GM12878 (cell line): Measurements from ENCODE around the gene PIEZO2. TPM values are rescaled to one million over a fixed set of nuclear protein-coding genes. Genes with fewer than 3 reads are reported as not detected.
A peak's percentile ranks its signal among the peaks of the same experiment; 100 is the strongest.

Experiments used
- ATAC-seq: fragments of 200-7000 bp; cut with Tn5 transposase; 3 replicates; pipeline ENCODE4 v1.9.1; 2020; ENCODE audit warnings: mild to moderate bottlenecking, moderate library complexity
- BruUV-seq: library from RNA; stranded (reverse); fragments of 400-500 nt; replicated peaks from 2 replicates; lab custom pipeline; 2021; lab: Mats Ljungman, UMichigan
- CTCF ChIA-PET: fragments of 300-600 bp; sonication (Branson Sonifier 250); formaldehyde crosslinking; extraction: SDS; loops from one replicate; lab custom pipeline; 2021; ENCODE audit warnings: inconsistent platforms; lab: Yijun Ruan, JAX
- POLR2A ChIA-PET: fragments of 350-600 bp; formaldehyde crosslinking; extraction: SDS; loops from one replicate; lab custom pipeline; 2021; ENCODE audit warnings: inconsistent platforms; lab: Charles Lee
- RAD21 ChIA-PET: fragments of 300-600 bp; sonication (Branson Sonifier 250); formaldehyde crosslinking; loops from one replicate; lab custom pipeline; 2023; ENCODE audit warnings: antibody characterized with exemption; ENCODE audit not compliant: unreplicated experiment; lab: Charles Lee
- SMC1A ChIA-PET: fragments of 300-600 bp; sonication (Branson Sonifier 250); formaldehyde crosslinking; loops from one replicate; lab custom pipeline; 2023; ENCODE audit not compliant: unreplicated experiment, uncharacterized antibody; lab: Charles Lee
- DNase-seq: peaks from one replicate; pipeline ENCODE4 v3.0.0-alpha.2; 2011; ENCODE audit warnings: low read depth, low spot score
- FAIRE-seq: peaks from 3 replicates; lab custom pipeline; 2011; peaks lifted over from hg19 to GRCh38; lab: Jason Lieb, UNC
- H2AFZ ChIP-seq: 2 replicates; pipeline ENCODE4 v1.6.0; 2011; ENCODE audit warnings: low read depth, low read length, control low read depth; ENCODE audit not compliant: control insufficient read depth
- H3K27ac ChIP-seq: 2 replicates; pipeline ENCODE4 v1.5.1; 2011; ENCODE audit warnings: control low read depth; ENCODE audit not compliant: control insufficient read depth, insufficient read depth
- H3K27me3 ChIP-seq, 2 experiments: replicated peaks in 1 of 2; 2 replicates each; pipeline versions ENCODE4 v1.6.0 to v1.6.1; 2011; ENCODE audit warnings: low read length in 1 of 2; ENCODE audit not compliant: control insufficient read depth in 2 of 2, insufficient read depth in 2 of 2
- H3K36me3 ChIP-seq, 2 experiments: 2 replicates each; pipeline ENCODE4 v1.5.1; 2011; ENCODE audit warnings: low read length in 1 of 2; ENCODE audit not compliant: control insufficient read depth in 2 of 2, insufficient read depth in 2 of 2
- H3K4me1 ChIP-seq: 2 replicates; pipeline ENCODE4 v1.6.1; 2011; ENCODE audit warnings: mild to moderate bottlenecking, low read length, moderate library complexity, mixed read lengths; ENCODE audit not compliant: control insufficient read depth, insufficient read depth
- H3K4me2 ChIP-seq: 2 replicates; pipeline ENCODE4 v1.6.0; 2011; ENCODE audit warnings: control low read depth; ENCODE audit not compliant: control insufficient read depth, insufficient read depth
- H3K4me3 ChIP-seq: fragments of 200-600 bp; sonication (generic); 2 replicates; pipeline ENCODE4 v1.5.1; 2016
- H3K79me2 ChIP-seq: 2 replicates; pipeline ENCODE4 v1.6.0; 2011; ENCODE audit warnings: low read length; ENCODE audit not compliant: control insufficient read depth, insufficient read depth
- H3K9ac ChIP-seq: 2 replicates; pipeline ENCODE4 v1.8.0; 2011; ENCODE audit warnings: low read length, control low read depth, mixed read lengths; ENCODE audit not compliant: control insufficient read depth, insufficient read depth
- H3K9me3 ChIP-seq: replicated peaks from 3 replicates; pipeline ENCODE4 v1.5.1; 2011; ENCODE audit warnings: mild to moderate bottlenecking, low read length; ENCODE audit not compliant: control insufficient read depth, insufficient read depth
- H4K20me1 ChIP-seq: 2 replicates; pipeline ENCODE4 v1.6.0; 2011; ENCODE audit not compliant: control insufficient read depth, insufficient read depth
- MLLT1 ChIP-seq: fragments of 450-650 bp; IDR thresholded peaks from 2 replicates; pipeline ENCODE4 v1.6.1; 2016; ENCODE audit warnings: mild to moderate bottlenecking
- POLR2A ChIP-seq: IDR thresholded peaks from 2 replicates; pipeline ENCODE4 v1.6.1; 2011; ENCODE audit warnings: low read depth, mild to moderate bottlenecking, low read length
- POLR2AphosphoS5 ChIP-seq: IDR thresholded peaks from 2 replicates; pipeline ENCODE4 v1.6.1; 2011; ENCODE audit warnings: mild to moderate bottlenecking, low read length, inconsistent platforms
- SMAD5 ChIP-seq: IDR thresholded peaks from 2 replicates; pipeline ENCODE4 v1.6.1; 2016; ENCODE audit warnings: antibody characterized with exemption, low read depth
- SMARCA5 ChIP-seq: fragments of 450-650 bp; IDR thresholded peaks from 2 replicates; pipeline ENCODE4 v1.6.1; 2017; ENCODE audit warnings: mild to moderate bottlenecking
- SPI1 ChIP-seq: IDR thresholded peaks from 2 replicates; pipeline ENCODE4 v1.6.1; 2011; ENCODE audit warnings: low read depth, mild to moderate bottlenecking, low read length, moderate library complexity, borderline replicate concordance; ENCODE audit not compliant: insufficient read depth
- SREBF2 ChIP-seq: IDR thresholded peaks from 2 replicates; pipeline ENCODE4 v1.6.1; 2012; ENCODE audit warnings: mild to moderate bottlenecking, low read length
- TAF1 ChIP-seq: IDR thresholded peaks from 2 replicates; pipeline ENCODE4 v1.6.1; 2011; ENCODE audit warnings: mild to moderate bottlenecking, low read depth, low read length, borderline replicate concordance
- WGBS: methylation state at CpG from one replicate; pipeline ENCODE4 v1.1.6; 2016; ENCODE audit warnings: low lambda C conversion rate; ENCODE audit not compliant: insufficient replicate concordance, insufficient coverage; ENCODE audit errors: missing lambda C conversion rate; 5-methylcytosine and 5-hydroxymethylcytosine counted together
- in situ Hi-C: fragments of 300-500 bp; cut with MboI; formaldehyde crosslinking; loops from 9 replicates; pipeline ENCODE4 v1.14.3; 2018; ENCODE audit warnings: mixed read lengths
- intact Hi-C: fragments of 100-400 bp; cut with micrococcal nuclease; formaldehyde crosslinking; loops from one replicate; pipeline ENCODE4 v1.14.2; 2022; ENCODE audit not compliant: unreplicated experiment
- polyA plus RNA-seq, 11 experiments: library from polyadenylated mRNA; depleted of rRNA in 4 of 11; unstranded in 6 of 11; stranded (reverse) in 5 of 11; fragments of >200 nt; fragmentation: Nextera tagmentation in 4 of 11; fragmentation: Illumina TruSeq in 1 of 11; extraction: Ambion mirVana in 4 of 11; extraction: Trizol in 1 of 11; gene quantifications; 1 replicate in 1 of 11; 2 replicates in 10 of 11; pipeline versions ENCODE4 v1.2.1 to v1.2.3, GENCODE V29; 2011 to 2016; ENCODE audit warnings: inconsistent platforms in 2 of 11, missing spikeins in 2 of 11, low read depth in 1 of 11
- total RNA-seq, 4 experiments: library from RNA; depleted of rRNA in 3 of 4; stranded (reverse); fragments of >200 nt in 3 of 4; fragmentation: Illumina TruSeq in 1 of 4; extraction: Trizol in 1 of 4; gene quantifications; 2 replicates each; pipeline versions ENCODE4 v1.2.1 to v1.2.3, GENCODE V29; 2013 to 2021

The PIEZO2 gene
- total and polyA plus RNA-seq, 10 of the 15 experiments (the other 5 are each of a cell fraction or from before 2014, with no cell fraction given): 6.7 to 42.3 (median 27.4) TPM

- peak overlapping the region; percentile 84 for H3K9ac ChIP-seq
- CTCF ChIA-PET: interaction anchor here (1.8 to 11.2 kb wide), 5 partner anchors 107 to 588 kb away, joined by 4 to 225 read pairs (median 25); no protein-coding TSS in a partner anchor
- no peaks in the 10 kb centered on the region for H3K27me3 ChIP-seq
- peak overlapping the region; percentile 88 for H3K27ac ChIP-seq
- peaks cover 17% of the 10 kb centered on the region for H3K4me1 ChIP-seq
- peak overlapping the region; percentile 95 for H3K4me3 ChIP-seq
- DNase-seq: no peak
- FAIRE-seq: no peak
- peaks cover 70% of the 10 kb centered on the region for H3K79me2 ChIP-seq
- TF ChIP-seq TAF1: 0 out of 2 replicates have a peak, but pooled peaks have one; percentile 23
- TF ChIP-seq SREBF2: no peak
- peak; percentile 49; the same call in 1 of the 2 replicates for TF ChIP-seq SMAD5
- peak; percentile 16; the same call in 1 of the 2 replicates for TF ChIP-seq SPI1
- TF ChIP-seq POLR2AphosphoS5: peak; percentile 72; the same call in 1 of the 2 replicates
- no peak for TF ChIP-seq SMARCA5
- TF ChIP-seq POLR2A: peak; percentile 73
- peak; percentile 41 for TF ChIP-seq MLLT1
- peak; percentile 12 for ATAC-seq
- intact Hi-C loops: loop anchor here (1.0 kb wide), 1 partner anchor 196 kb away; no protein-coding TSS in a partner anchor
- peak overlapping the region; percentile 93 for H3K4me2 ChIP-seq
- WGBS: 39% methylated on average over 28 of the region's 39 CpGs
- in situ Hi-C loops: loop anchor here (5.0 kb wide), 1 partner anchor 196 kb away; no protein-coding TSS in a partner anchor
- H2AFZ ChIP-seq: no peak overlapping the region
- SMC1A ChIA-PET: interaction anchor here (2.0 to 12.1 kb wide), 3 partner anchors 108 to 296 kb away, joined by 7 to 256 read pairs (median 75); no protein-coding TSS in a partner anchor
- RAD21 ChIA-PET: interaction anchor here (0.5 to 7.2 kb wide), 12 partner anchors 95 to 298 kb away, joined by 3 to 127 read pairs (median 9); no protein-coding TSS in a partner anchor
- H4K20me1 ChIP-seq: no peaks in the 10 kb centered on the region
- H3K36me3 ChIP-seq: no peaks in the 10 kb centered on the region
- H3K9me3 ChIP-seq: no peaks in the 10 kb centered on the region
- POLR2A ChIA-PET: interaction anchor here (1.1 to 3.5 kb wide), 3 partner anchors 114 to 197 kb away, joined by 3 to 15 read pairs (median 5); no protein-coding TSS in a partner anchor
- BruUV-seq: no TSS peak
These were observed 1.2 kb downstream of the PIEZO2 start for GRCh38 chr18:11147962-11148679.
